Lower leg skin (tissue), 4 donors: ENCODE measurements around the gene DIP2C. TPM values are rescaled to one million over a fixed set of nuclear protein-coding genes. Genes with fewer than 3 reads are reported as not detected.

Experiments used
- DNase-seq, 2 donors: peaks; one replicate each; pipeline ENCODE4 v3.0.0-alpha.2; 2019; ENCODE audit warnings: low spot score in 2 of 2
- H3K4me3 ChIP-seq: fragments of 200-600 bp; sonication (generic); 2 replicates; pipeline ENCODE4 v1.5.1; 2017; ENCODE audit warnings: mild to moderate bottlenecking, low read depth; ENCODE audit not compliant: poor library complexity, severe bottlenecking
- CTCF ChIP-seq, 3 donors: fragments of 450-650 bp; IDR thresholded peaks; one replicate each; pipeline ENCODE4 v1.5.1; 2016; ENCODE audit warnings: antibody characterized with exemption in 3 of 3, mild to moderate bottlenecking in 3 of 3, moderate library complexity in 2 of 3
- POLR2A ChIP-seq, 2 donors: fragments of 450-650 bp; IDR thresholded peaks; one replicate each; pipeline ENCODE4 v1.6.1; 2016 to 2017; ENCODE audit warnings: antibody characterized with exemption in 2 of 2, mild to moderate bottlenecking in 1 of 2, moderate library complexity in 1 of 2
- WGBS, 2 donors: methylation state at CpG; one replicate each; pipeline ENCODE4 v1.1.5; 2018; 5-methylcytosine and 5-hydroxymethylcytosine counted together
- intact Hi-C: fragments of 100-400 bp; cut with DNase I; formaldehyde crosslinking; loops from one replicate; pipeline ENCODE4 v1.15.0; 2023; ENCODE audit warnings: low total_unique reads
- total RNA-seq, 4 donors: library from RNA; depleted of rRNA; stranded (reverse); fragments of >200 nt; gene quantifications; one replicate each; pipeline ENCODE4 v1.1.0, GENCODE V29; 2016

Gene DIP2C
- total RNA-seq, 4 donors from 2014 or later, result 6.2 to 14.7 (median 10.6) TPM

GRCh38 chr10:547591-548081, 141.8 kb downstream of the DIP2C start:
- H3K4me3 ChIP-seq, result no peak overlapping the region
- intact Hi-C loops, result no loop called here
- DNase-seq, result peak in 1 of 2 donors; percentile 76
- TF ChIP-seq CTCF (IDR thresholded peaks at IDR 0.05), result no peak
- TF ChIP-seq POLR2A (IDR thresholded peaks at IDR 0.05), result no peak
- 58 to 64% methylated on average over 6 of the region's 6 CpGs for WGBS, 2 donors

GRCh38 chr10:546971-547590, 142.4 kb downstream of the DIP2C start:
- WGBS, 2 donors, result 36 to 40% methylated on average over 10 of the region's 10 CpGs
- TF ChIP-seq POLR2A (IDR thresholded peaks at IDR 0.05) (no peak), CTCF (IDR thresholded peaks at IDR 0.05) (no peak)
- H3K4me3 ChIP-seq, result no peak overlapping the region
- peak in 1 of 2 donors; percentile 83 for DNase-seq
- intact Hi-C loops, result no loop called here

- peak in 1 of 2 donors; percentile 52 for DNase-seq
- intact Hi-C loops, result no loop called here
Observed at GRCh38 chr10:546451-546850, 143.0 kb downstream of the DIP2C start.

GRCh38 chr10:543862-544822, 145.3 kb downstream of the DIP2C start:
- TF ChIP-seq POLR2A (IDR thresholded peaks at IDR 0.05) (no peak), CTCF (IDR thresholded peaks at IDR 0.05) (no peak)
- intact Hi-C loops, result no loop called here
- 90 to 92% methylated on average over 21 of the region's 21 CpGs for WGBS, 2 donors
- DNase-seq, result peak in 1 of 2 donors; percentile 53
- no peak overlapping the region for H3K4me3 ChIP-seq

More at GRCh38 chr10:546451-546850, 143.0 kb downstream of the DIP2C start:
- TF ChIP-seq POLR2A (IDR thresholded peaks at IDR 0.05) (no peak), CTCF (IDR thresholded peaks at IDR 0.05) (no peak)
- 79 to 81% methylated on average over 7 of the region's 7 CpGs for WGBS, 2 donors
- H3K4me3 ChIP-seq, result no peak overlapping the region

GRCh38 chr10:543131-543530, 146.3 kb downstream of the DIP2C start:
- WGBS, 2 donors, result 92 to 95% methylated on average over 13 of the region's 13 CpGs
- H3K4me3 ChIP-seq, result no peak overlapping the region
- peak in 1 of 2 donors; percentile 37 for DNase-seq
- intact Hi-C loops, result no loop called here
- TF ChIP-seq POLR2A (IDR thresholded peaks at IDR 0.05) (no peak), CTCF (IDR thresholded peaks at IDR 0.05) (no peak)
